Measurements from ENCODE around the gene PERM1. TPM values are rescaled to one million over a fixed set of nuclear protein-coding genes. Genes with fewer than 3 reads are reported as not detected.

PERM1 gene
- total and polyA plus RNA-seq, 2 of the 13 experiments (the other 11 are each of a cell fraction or from before 2014, with no cell fraction given) = 0.04 to 0.29 TPM

GRCh38 chr1:940107-941014 is 41.5 kb downstream of the PERM1 start:
- in situ Hi-C loops (cut with HindIII; ENCODE audit: extremely low pct_ligation_motif_present, low pct_unique_long_range_greater_than_20kb) = no loop called here
- Histone ChIP-seq H3K79me2 (ENCODE audit: insufficient read depth, low read length) (no peaks in the 10 kb centered on the region), H3K4me2 (ENCODE audit: low read depth, low read length) (peak overlapping the region; percentile 72), H2AFZ (ENCODE audit: low read length) (no peak overlapping the region), H3K9ac (ENCODE audit: insufficient read depth, low read depth, low read length) (peak overlapping the region; percentile 15; the same call in 1 of the 2 replicates), H3K27ac (ENCODE audit: extremely low read length, insufficient read depth, low read length) (no peak overlapping the region), H3K36me3 (replicated peaks in 1 of 2; ENCODE audit: control insufficient read depth in 1 of 2, insufficient read depth in 2 of 2, low read length in 2 of 2) (peaks cover 1 to 4% of the 10 kb centered on the region in 2 experiments; a peak in 2 of 5 replicates), H4K20me1 (ENCODE audit: insufficient read depth, low read length) (0 out of 2 replicates have a peak, but pooled peaks cover 5% of the 10 kb centered on the region), H3K9me3 (ENCODE audit: low read length) (no peaks in the 10 kb centered on the region), H3K4me1 (ENCODE audit: insufficient read depth, low read length) (peaks cover 32% of the 10 kb centered on the region), H3K27me3 (ENCODE audit: control insufficient read depth in 1 of 2, insufficient read depth in 2 of 2, low read length in 2 of 2) (peaks cover 22 to 54% of the 10 kb centered on the region in 2 experiments), H3K4me3 (replicated peaks in 1 of 3; ENCODE audit: insufficient read depth in 1 of 3, low read depth in 2 of 3, low read length in 3 of 3) (peak overlapping the region; percentile 44 to 65 (median 49))
- DNase-seq (ENCODE audit: low spot score) (peak; percentile 27), FAIRE-seq (no peak), ATAC-seq (peak; percentile 16)
- POLR2A ChIA-PET = interaction anchor here (3.1 kb wide), 1 partner anchor 19 kb away, joined by 10 read pairs; the partner anchor contains the start of gene NOC2L
- CTCF ChIA-PET (ENCODE audit: low intra/inter-chr PET ratio, low total read pairs) = no interaction called here
- BruUV-seq (replicated peaks) = no TSS peak
- under 1% methylated on average over 15 of the region's 86 CpGs for WGBS (ENCODE audit: low lambda C conversion rate)
- intact Hi-C loops (cut with micrococcal nuclease; ENCODE audit: unreplicated experiment) = loop anchor here (2.0 kb wide), 1 partner anchor 18 kb away; the partner anchor contains the start of gene NOC2L
- TF ChIP-seq FOXA1 (IDR thresholded peaks at IDR 0.05) (no peak), FOXA1 (CRISPR knock-in tag; IDR thresholded peaks at IDR 0.05) (no peak), ZNF841 (CRISPR knock-in tag; IDR thresholded peaks at IDR 0.05; ENCODE audit: borderline replicate concordance) (no peak), EEA1 (CRISPR knock-in tag; IDR thresholded peaks at IDR 0.05; ENCODE audit: borderline replicate concordance) (0 out of 2 replicates have a peak, but pooled peaks have one; percentile 77), ZNF800 (CRISPR knock-in tag; IDR thresholded peaks at IDR 0.05) (0 out of 2 replicates have a peak, but pooled peaks have one; percentile 22), FOXO1 (CRISPR knock-in tag; IDR thresholded peaks at IDR 0.05) (no peak), PBX2 (CRISPR knock-in tag; IDR thresholded peaks at IDR 0.05) (0 out of 2 replicates have a peak, but pooled peaks have one; percentile 61), ZFY (CRISPR knock-in tag; IDR thresholded peaks at IDR 0.05) (peak; percentile 12; the same call in 1 of the 2 replicates), ATF2 (CRISPR knock-in tag; IDR thresholded peaks at IDR 0.05) (no peak), THYN1 (CRISPR knock-in tag; IDR thresholded peaks at IDR 0.05; ENCODE audit: borderline replicate concordance, low read depth) (no peak), ZNF883 (CRISPR knock-in tag; IDR thresholded peaks at IDR 0.05; ENCODE audit: not compliant biosample characterization) (no peak), LRRFIP1 (CRISPR knock-in tag; conservative IDR thresholded peaks at IDR 0.05) (no peak), MXI1 (IDR thresholded peaks at IDR 0.05; ENCODE audit: borderline replicate concordance, low read depth, low read length) (no peak), CHCHD3 (CRISPR knock-in tag; IDR thresholded peaks at IDR 0.05) (no peak)
